Renal pelvis (tissue), 4 donors: ENCODE results near the gene GPRIN2. TPM values are rescaled to one million over a fixed set of nuclear protein-coding genes. Genes with fewer than 3 reads are reported as not detected.
"Not testable (repeated sequence)": the region's sequence is repeated elsewhere in the genome, so short reads cannot be mapped to it uniquely, and the experiment has no call there.

Experiments used
- DNase-seq: peaks from one replicate; pipeline ENCODE4 v3.0.0-alpha.2; 2013
- polyA plus RNA-seq, 3 donors: library from polyadenylated mRNA; unstranded; fragments of 120-200 nt; gene quantifications; one replicate each; pipeline ENCODE4 v1.2.1, GENCODE V29; 2013; ENCODE audit not compliant: insufficient read length in 3 of 3

The GPRIN2 gene
- polyA plus RNA-seq, 3 donors, result 3.7 to 9.0 (median 7.8) TPM

- no peak for DNase-seq
Measured at GRCh38 chr10:46522295-46523118, 34.0 kb downstream of the GPRIN2 start.

GRCh38 chr10:46520941-46521340 is 35.5 kb downstream of the GPRIN2 start:
- no peak for DNase-seq

- DNase-seq, result no peak
Measured at GRCh38 chr10:46520381-46520780, 36.1 kb downstream of the GPRIN2 start.

GRCh38 chr10:46518028-46518725 is 38.3 kb downstream of the GPRIN2 start:
- DNase-seq, result no peak

GRCh38 chr10:46517541-46517940 is 38.9 kb downstream of the GPRIN2 start:
- no peak for DNase-seq

GRCh38 chr10:46516660-46517416 is 39.6 kb downstream of the GPRIN2 start:
- DNase-seq, result no peak

GRCh38 chr10:46515793-46516192 is 40.7 kb downstream of the GPRIN2 start:
- no peak for DNase-seq

GRCh38 chr10:46515366-46515765 is 41.1 kb downstream of the GPRIN2 start:
- DNase-seq, result no peak

GRCh38 chr10:46514899-46515298 is 41.6 kb downstream of the GPRIN2 start:
- no peak for DNase-seq

- no peak for DNase-seq
Measured at GRCh38 chr10:46514431-46514861, 42.0 kb downstream of the GPRIN2 start.

- DNase-seq, result not testable (repeated sequence)
Measured at GRCh38 chr10:46513333-46513732, 43.1 kb downstream of the GPRIN2 start.

GRCh38 chr10:46512725-46513124 is 43.7 kb downstream of the GPRIN2 start:
- DNase-seq, result not testable (repeated sequence)

GRCh38 chr10:46512002-46512401 is 44.5 kb downstream of the GPRIN2 start:
- DNase-seq, result not testable (repeated sequence)

Other genes starting within 250 kb of the GPRIN2 start
- gene ANXA8L1, start 180.9 kb downstream of the GPRIN2 start, polyA plus RNA-seq, result under 1 TPM in 1 of 3 donors, not detected in 2; 0.30 TPM
- gene NPY4R, start 90.7 kb downstream of the GPRIN2 start, polyA plus RNA-seq, result under 1 TPM in 1 of 3 donors, not detected in 2; 0.09 TPM
- gene SYT15, start 22.5 kb upstream of the GPRIN2 start, polyA plus RNA-seq, result 10 to 100 TPM in 2 of 3 donors, 1 to 10 TPM in 1; 4.3 to 12.1 (median 10.4) TPM